SK-N-SH (cell line): ENCODE results near the gene TRIM65. TPM values are rescaled to one million over a fixed set of nuclear protein-coding genes. Genes with fewer than 3 reads are reported as not detected.

ENCODE experiments used
- CTCF ChIA-PET: fragments of 300-600, 350-600 bp; formaldehyde crosslinking; extraction: SDS; loops from one replicate; lab custom pipeline; 2021; lab: Yijun Ruan, JAX
- POLR2A ChIA-PET: fragments of 350-600 bp; sonication (Branson Sonifier 250); formaldehyde crosslinking; extraction: SDS; loops from one replicate; lab custom pipeline; 2020; ENCODE audit warnings: antibody characterized with exemption, inconsistent platforms; lab: Yijun Ruan, JAX
- DNase-seq: peaks from one replicate; pipeline ENCODE4 v3.0.0; 2012
- H2AFZ ChIP-seq: fragments of 200-600 bp; sonication (generic); 2 replicates; pipeline ENCODE4 v1.8.1; 2016; ENCODE audit warnings: antibody characterized with exemption, mild to moderate bottlenecking, low read depth
- H3F3A ChIP-seq: fragments of 200-600 bp; sonication (generic); replicated peaks from 2 replicates; pipeline ENCODE3; 2016; ENCODE audit warnings: antibody characterized with exemption, mild to moderate bottlenecking; ENCODE audit not compliant: insufficient read depth
- H3K27ac ChIP-seq, 2 experiments: fragments of 200-500 bp in 1 of 2; fragments of 200-600 bp in 1 of 2; sonication (Bioruptor generic) in 1 of 2; sonication (generic), shearing (Covaris generic) in 1 of 2; 2 replicates each; pipeline versions ENCODE4 v1.5.1 to v1.6.1; 2014 to 2016; ENCODE audit warnings: low read depth in 2 of 2, inconsistent platforms in 1 of 2, low read length in 1 of 2, mild to moderate bottlenecking in 1 of 2, mixed read lengths in 1 of 2
- H3K27me3 ChIP-seq: fragments of 200-600 bp; sonication (generic), shearing (Covaris generic); 2 replicates; pipeline ENCODE4 v1.6.1; 2016; ENCODE audit warnings: mixed run types; ENCODE audit not compliant: insufficient read depth
- H3K36me3 ChIP-seq, 2 experiments: fragments of 200-500 bp in 1 of 2; fragments of 200-600 bp in 1 of 2; sonication (Bioruptor generic) in 1 of 2; sonication (generic) in 1 of 2; replicated peaks in 1 of 2; 2 replicates each; pipeline versions ENCODE3 to v1.5.1; 2014 to 2016; ENCODE audit warnings: low read length in 1 of 2, mild to moderate bottlenecking in 1 of 2; ENCODE audit not compliant: insufficient read depth in 2 of 2, control insufficient read depth in 1 of 2
- H3K4me1 ChIP-seq, 2 experiments: fragments of 200-500 bp in 1 of 2; fragments of 200-600 bp in 1 of 2; sonication (Bioruptor generic) in 1 of 2; sonication (generic), shearing (Covaris generic) in 1 of 2; 2 replicates each; pipeline versions ENCODE4 v1.5.1 to v1.6.1; 2014 to 2016; ENCODE audit warnings: low read depth in 1 of 2, low read length in 1 of 2, mixed run types in 1 of 2; ENCODE audit not compliant: insufficient read depth in 2 of 2, control insufficient read depth in 1 of 2
- H3K4me2 ChIP-seq: fragments of 200-600 bp; sonication (generic), shearing (Covaris generic); 2 replicates; pipeline ENCODE4 v1.6.1; 2017; ENCODE audit warnings: mixed run types
- H3K4me3 ChIP-seq, 2 experiments: fragments of 200-500 bp in 1 of 2; fragments of 200-600 bp in 1 of 2; sonication (Bioruptor generic) in 1 of 2; sonication (generic), shearing (Covaris generic) in 1 of 2; 2 replicates each; pipeline versions ENCODE4 v1.5.1 to v1.8.1; 2014 to 2016; ENCODE audit warnings: low read depth in 2 of 2, inconsistent platforms in 1 of 2, low read length in 1 of 2, mild to moderate bottlenecking in 1 of 2, mixed read lengths in 1 of 2, moderate library complexity in 1 of 2
- H3K79me2 ChIP-seq: fragments of 200-600 bp; sonication (generic); 2 replicates; pipeline ENCODE4 v1.8.1; 2017; ENCODE audit warnings: mild to moderate bottlenecking; ENCODE audit not compliant: insufficient read depth
- H3K9ac ChIP-seq: fragments of 200-600 bp; sonication (generic); 2 replicates; pipeline ENCODE4 v1.6.1; 2017; ENCODE audit warnings: mixed run types
- H3K9me2 ChIP-seq: fragments of 200-600 bp; sonication (generic); 2 replicates; pipeline ENCODE4 v1.6.1; 2017; ENCODE audit warnings: mixed run types
- H3K9me3 ChIP-seq: fragments of 200-600 bp; sonication (generic); 2 replicates; pipeline ENCODE4 v1.6.1; 2017; ENCODE audit warnings: mixed run types, mild to moderate bottlenecking, moderate library complexity
- H4K20me1 ChIP-seq: fragments of 200-600 bp; sonication (generic); 2 replicates; pipeline ENCODE4 v1.6.1; 2017; ENCODE audit warnings: mild to moderate bottlenecking, mixed run types; ENCODE audit not compliant: insufficient read depth
- ELF1 ChIP-seq: IDR thresholded peaks from 2 replicates; pipeline ENCODE4 v1.4.0; 2012
- EP300 ChIP-seq, 2 experiments: IDR thresholded peaks; 2 replicates each; pipeline versions ENCODE4 v1.4.0 to v1.6.1; 2012; ENCODE audit warnings: borderline replicate concordance in 1 of 2, low read depth in 1 of 2, low read length in 1 of 2
- EZH2phosphoT487 ChIP-seq: fragments of 200-600 bp; sonication (generic); IDR thresholded peaks from 2 replicates; pipeline ENCODE4 v1.6.1; 2017; ENCODE audit warnings: low read depth, mixed run types, mild to moderate bottlenecking, antibody characterized with exemption, moderate library complexity, borderline replicate concordance
- FOXJ3 ChIP-seq: sonication (generic); formaldehyde crosslinking; IDR thresholded peaks from 2 replicates; pipeline ENCODE4 v1.5.1; 2020; ENCODE audit warnings: mild to moderate bottlenecking, missing genetic modification reagents
- FOXM1 ChIP-seq: IDR thresholded peaks from 2 replicates; pipeline ENCODE4 v1.4.0; 2012; ENCODE audit warnings: low read depth, mild to moderate bottlenecking
- GATA2 ChIP-seq: sonication (generic); formaldehyde crosslinking; IDR thresholded peaks from 2 replicates; pipeline ENCODE4 v1.5.0; 2020; ENCODE audit warnings: mild to moderate bottlenecking, missing genetic modification reagents
- MEF2A ChIP-seq: IDR thresholded peaks from 2 replicates; pipeline ENCODE4 v1.4.0; 2012; ENCODE audit warnings: low read depth, borderline replicate concordance
- MXI1 ChIP-seq: IDR thresholded peaks from 2 replicates; pipeline ENCODE4 v1.6.1; 2012; ENCODE audit warnings: mild to moderate bottlenecking, low read depth, low read length, improper control_type of control experiment
- PBX3 ChIP-seq: IDR thresholded peaks from 2 replicates; pipeline ENCODE4; 2012
- POLR2AphosphoS5 ChIP-seq: IDR thresholded peaks from 2 replicates; pipeline ENCODE4 v1.6.1; 2012; ENCODE audit warnings: low read depth, low read length
- RCOR1 ChIP-seq: fragments of 150-350 bp; IDR thresholded peaks from 2 replicates; pipeline ENCODE4 v1.6.1; 2017; ENCODE audit warnings: antibody characterized with exemption, low read length
- RXRA ChIP-seq: IDR thresholded peaks from 2 replicates; pipeline ENCODE4 v1.4.0; 2012; ENCODE audit warnings: low read depth, mild to moderate bottlenecking, borderline replicate concordance
- TEAD4 ChIP-seq: IDR thresholded peaks from 2 replicates; pipeline ENCODE4 v1.4.0; 2012; ENCODE audit warnings: mild to moderate bottlenecking, borderline replicate concordance; ENCODE audit not compliant: insufficient read depth
- USF1 ChIP-seq: IDR thresholded peaks from 2 replicates; pipeline ENCODE4 v1.4.0; 2012; ENCODE audit warnings: low read depth, borderline replicate concordance
- YY1 ChIP-seq: IDR thresholded peaks from 2 replicates; pipeline ENCODE4 v1.4.0; 2012; ENCODE audit warnings: low read depth, mild to moderate bottlenecking
- WGBS: methylation state at CpG from one replicate; pipeline ENCODE4 v1.1.6; 2017; ENCODE audit warnings: low lambda C conversion rate; 5-methylcytosine and 5-hydroxymethylcytosine counted together
- polyA plus RNA-seq, 3 experiments: library from polyadenylated mRNA; depleted of rRNA; stranded (reverse); fragments of >200 nt; gene quantifications; 2 replicates each; pipeline ENCODE4 v1.2.3, GENCODE V29; 2012

Gene TRIM65
- polyA plus RNA-seq, 1 of the 3 experiments (the other 2 are of a cell fraction): 13.1 TPM

DNA sequence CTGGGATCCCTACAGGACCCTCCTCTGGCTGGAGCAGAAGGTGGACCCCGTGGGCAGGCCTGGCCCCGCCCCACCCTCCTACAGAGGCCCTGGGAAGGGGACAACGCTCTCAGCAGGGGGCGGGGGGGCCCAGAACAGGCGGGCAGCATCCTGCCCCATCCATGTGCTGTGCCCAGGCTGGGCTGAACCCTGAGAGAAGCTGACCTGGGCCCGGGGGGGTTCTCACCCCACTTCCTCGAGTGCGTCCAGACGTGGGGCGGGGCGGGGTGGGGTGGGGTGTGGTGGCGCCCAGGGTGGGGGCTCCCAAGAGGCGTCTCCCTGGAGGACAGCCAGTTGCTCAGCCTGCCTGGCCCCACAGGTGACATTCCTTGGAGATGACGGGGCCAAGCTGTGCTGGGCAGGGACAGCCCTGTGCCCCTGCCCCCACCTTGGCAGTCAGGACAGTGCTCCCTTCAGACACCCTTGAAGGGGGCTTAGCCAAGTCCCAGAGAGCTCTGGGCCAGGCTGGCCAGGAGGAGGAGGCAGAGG, 52.2 kb downstream of the TRIM65 start:
- H3K4me3 ChIP-seq: peak overlapping the region in 1 of 2 experiments; percentile 17; a peak in 1 of 4 replicates
- H2AFZ ChIP-seq: no peak overlapping the region
- peaks cover 10 to 40% of the 10 kb centered on the region in 2 experiments for H3K36me3 ChIP-seq
- H3K9me3 ChIP-seq: no peaks in the 10 kb centered on the region
- no peaks in the 10 kb centered on the region for H3K27me3 ChIP-seq
- H3K27ac ChIP-seq: peak overlapping the region in 1 of 2 experiments; percentile 93; a peak in 2 of 4 replicates
- no peak overlapping the region for H3K4me2 ChIP-seq
- no peaks in the 10 kb centered on the region for H3K9me2 ChIP-seq
- TF ChIP-seq TEAD4: no peak
- no peak for TF ChIP-seq FOXJ3 (CRISPR knock-in tag)
- TF ChIP-seq EZH2phosphoT487: no peak
- TF ChIP-seq PBX3: no peak
- TF ChIP-seq EP300 (IDR thresholded peaks at IDR 0.05; ENCODE audit: borderline replicate concordance in 1 of 2, low read depth in 1 of 2, low read length in 1 of 2): no peak
- TF ChIP-seq USF1: no peak
- TF ChIP-seq GATA2 (CRISPR knock-in tag): no peak
- no peak for TF ChIP-seq MEF2A
- no peak for TF ChIP-seq ELF1
- TF ChIP-seq RCOR1: no peak
- no peak for TF ChIP-seq FOXM1
- TF ChIP-seq RXRA: no peak
- no peak for TF ChIP-seq YY1
- TF ChIP-seq MXI1: no peak
- TF ChIP-seq POLR2AphosphoS5: no peak
- ChIA-PET CTCF (interaction anchor here (0.6 to 16.1 kb wide), 25 partner anchors 11 to 205 kb away, joined by 3 to 326 read pairs (median 5); partner anchors contain the start of genes GALK1, TRIM47, UNK and WBP2), POLR2A (interaction anchor here (0.7 to 4.8 kb wide), 10 partner anchors 9 to 90 kb away, joined by 3 to 38 read pairs (median 8); partner anchors contain the start of genes UNK and WBP2)
- peak; percentile 83 for DNase-seq
- H3K79me2 ChIP-seq: no peaks in the 10 kb centered on the region
- 65% methylated on average over 11 of the region's 14 CpGs for WGBS
- no peaks in the 10 kb centered on the region for H4K20me1 ChIP-seq
- no peak overlapping the region for H3K9ac ChIP-seq
- H3K4me1 ChIP-seq: peaks cover 4 to 34% of the 10 kb centered on the region in 2 experiments; a peak in 3 of 4 replicates
- H3F3A ChIP-seq: no peaks in the 10 kb centered on the region
